ENCODE data around the gene CTRB1. TPM values are rescaled to one million over a fixed set of nuclear protein-coding genes. Genes with fewer than 3 reads are reported as not detected.
A peak's percentile ranks its signal among the peaks of the same experiment; 100 is the strongest.
"Not testable (repeated sequence)": the region's sequence is repeated elsewhere in the genome, so short reads cannot be mapped to it uniquely, and the experiment has no call there.

The CTRB1 gene
- total RNA-seq, 4 donors from 2014 or later, result not detected

DNA sequence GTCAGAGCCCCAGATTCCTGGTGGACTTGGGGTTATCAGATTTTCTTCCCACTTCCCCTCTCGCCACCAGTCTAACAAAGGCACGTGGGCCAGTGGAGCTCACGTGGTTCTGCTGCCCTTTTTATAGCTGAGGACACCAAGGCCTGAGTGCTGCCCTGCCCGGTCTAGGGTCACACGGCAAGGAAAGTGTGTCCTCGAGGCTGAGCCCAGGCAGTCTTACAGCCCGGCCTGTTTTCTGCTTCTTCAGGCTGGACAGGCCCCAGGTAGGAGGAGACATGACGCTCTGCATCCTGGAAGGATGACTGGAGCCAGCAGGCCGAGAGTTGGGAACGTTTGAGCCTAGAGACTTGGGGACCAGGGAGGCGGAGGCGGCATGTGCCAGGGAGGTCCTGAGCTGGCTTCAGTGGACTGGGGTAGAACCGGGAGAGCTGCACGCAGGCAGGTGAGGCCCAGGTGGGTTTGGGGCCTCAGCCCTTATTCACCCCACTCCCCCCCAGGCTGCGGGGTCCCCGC lies 3.5 kb downstream of the CTRB1 start:
- 0% methylated on average over 2 of the region's 16 CpGs; no CpG with 5 or more reads in 1 of the 2 donors for WGBS, 2 donors (ENCODE audit: low coverage in 1 of 2)
- ATAC-seq, result peak; percentile 34

DNA sequence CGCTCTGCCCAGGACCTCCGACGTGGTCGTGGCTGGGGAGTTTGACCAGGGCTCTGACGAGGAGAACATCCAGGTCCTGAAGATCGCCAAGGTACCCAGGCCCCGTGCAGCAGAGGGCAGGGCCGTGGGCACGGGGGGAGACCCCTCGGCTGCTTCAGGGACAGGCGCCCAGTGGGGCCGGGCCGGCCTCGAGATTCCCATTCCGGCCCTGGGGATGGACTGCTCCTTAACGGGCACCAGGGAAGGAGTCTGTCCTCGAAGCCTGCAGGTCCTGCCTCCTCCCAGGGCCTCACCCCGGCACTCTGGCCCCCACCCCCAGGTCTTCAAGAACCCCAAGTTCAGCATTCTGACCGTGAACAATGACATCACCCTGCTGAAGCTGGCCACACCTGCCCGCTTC lies 4.3 kb downstream of the CTRB1 start:
- not testable (repeated sequence) for ATAC-seq, H3K4me1 ChIP-seq, H3K36me3 ChIP-seq, H3K9me3 ChIP-seq, H3K4me3 ChIP-seq, H3K27ac ChIP-seq
- peaks cover 17% of the 10 kb centered on the region for H3K27me3 ChIP-seq
- no CpG with 5 or more reads among the region's 20 CpGs for whole genome bisulfite sequencing, 2 donors (ENCODE audit: low coverage in 1 of 2)

More for the DNA sequence above, 3.5 kb downstream of the CTRB1 start:
- no peaks in the 10 kb centered on the region for H3K9me3 ChIP-seq
- H3K36me3 ChIP-seq, result no peaks in the 10 kb centered on the region
- no peaks in the 10 kb centered on the region for H3K4me1 ChIP-seq
- H3K27ac ChIP-seq, result no peak overlapping the region
- no peak overlapping the region for H3K4me3 ChIP-seq
- TF ChIP-seq POLR2A (IDR thresholded peaks at IDR 0.05) (no peak), POLR2AphosphoS5 (IDR thresholded peaks at IDR 0.05) (no peak), EP300 (IDR thresholded peaks at IDR 0.05) (no peak)
- TF ChIP-seq, protein P1, sequence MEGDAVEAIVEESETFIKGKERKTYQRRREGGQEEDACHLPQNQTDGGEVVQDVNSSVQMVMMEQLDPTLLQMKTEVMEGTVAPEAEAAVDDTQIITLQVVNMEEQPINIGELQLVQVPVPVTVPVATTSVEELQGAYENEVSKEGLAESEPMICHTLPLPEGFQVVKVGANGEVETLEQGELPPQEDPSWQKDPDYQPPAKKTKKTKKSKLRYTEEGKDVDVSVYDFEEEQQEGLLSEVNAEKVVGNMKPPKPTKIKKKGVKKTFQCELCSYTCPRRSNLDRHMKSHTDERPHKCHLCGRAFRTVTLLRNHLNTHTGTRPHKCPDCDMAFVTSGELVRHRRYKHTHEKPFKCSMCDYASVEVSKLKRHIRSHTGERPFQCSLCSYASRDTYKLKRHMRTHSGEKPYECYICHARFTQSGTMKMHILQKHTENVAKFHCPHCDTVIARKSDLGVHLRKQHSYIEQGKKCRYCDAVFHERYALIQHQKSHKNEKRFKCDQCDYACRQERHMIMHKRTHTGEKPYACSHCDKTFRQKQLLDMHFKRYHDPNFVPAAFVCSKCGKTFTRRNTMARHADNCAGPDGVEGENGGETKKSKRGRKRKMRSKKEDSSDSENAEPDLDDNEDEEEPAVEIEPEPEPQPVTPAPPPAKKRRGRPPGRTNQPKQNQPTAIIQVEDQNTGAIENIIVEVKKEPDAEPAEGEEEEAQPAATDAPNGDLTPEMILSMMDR (IDR thresholded peaks at IDR 0.05), result no peak
- H3K27me3 ChIP-seq, result peaks cover 17% of the 10 kb centered on the region

DNA sequence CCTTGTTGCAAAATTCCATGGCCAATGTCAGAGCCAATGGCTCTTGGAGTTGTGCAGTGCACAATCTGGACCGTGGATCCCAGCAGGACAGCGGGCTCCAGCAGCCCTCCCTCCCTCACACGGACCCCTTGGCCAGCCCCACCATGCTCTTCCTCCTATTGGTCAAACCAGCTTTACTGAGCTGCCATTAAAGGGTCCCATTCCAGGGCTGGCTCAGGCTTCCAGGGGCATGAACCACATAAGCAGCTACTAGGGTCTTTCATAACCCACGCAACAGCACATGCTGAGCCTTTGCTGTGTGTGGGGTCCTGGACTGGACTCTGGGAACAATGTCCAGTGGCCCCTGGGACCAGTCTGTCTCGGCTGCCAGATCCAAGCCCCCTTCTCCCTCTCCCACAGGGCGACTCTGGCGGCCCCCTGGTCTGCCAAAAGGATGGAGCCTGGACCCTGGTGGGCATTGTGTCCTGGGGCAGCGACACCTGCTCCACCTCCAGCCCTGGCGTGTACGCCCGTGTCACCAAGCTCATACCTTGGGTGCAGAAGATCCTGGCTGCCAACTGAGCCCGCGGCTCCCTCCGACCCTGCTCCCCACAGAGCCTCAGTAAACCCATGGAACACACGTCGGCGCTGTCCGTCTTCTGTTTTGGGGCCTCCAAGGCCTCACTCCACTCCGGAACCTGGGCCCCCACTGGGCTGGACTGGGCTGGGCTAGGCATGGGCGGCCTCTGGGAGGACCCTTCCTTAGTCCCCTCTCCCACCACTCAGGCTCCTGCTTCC lies 5.7 kb downstream of the CTRB1 start:
- Histone ChIP-seq H3K27ac (no peak overlapping the region), H3K4me3 (no peak overlapping the region), H3K36me3 (peaks cover 0 to 21% of the 10 kb centered on the region in 2 donors), H3K9me3 (no peaks in the 10 kb centered on the region), H3K4me1 (no peaks in the 10 kb centered on the region), H3K27me3 (peaks cover 17% of the 10 kb centered on the region)
- WGBS, 2 donors (ENCODE audit: low coverage in 1 of 2), result 0 to 55% methylated on average over 1 to 5 of the region's 20 CpGs
- TF ChIP-seq EP300 (IDR thresholded peaks at IDR 0.05) (no peak), POLR2A (IDR thresholded peaks at IDR 0.05) (no peak), POLR2AphosphoS5 (IDR thresholded peaks at IDR 0.05) (no peak)
- TF ChIP-seq, protein P1 (IDR thresholded peaks at IDR 0.05), result no peak
- ATAC-seq, result no peak

DNA sequence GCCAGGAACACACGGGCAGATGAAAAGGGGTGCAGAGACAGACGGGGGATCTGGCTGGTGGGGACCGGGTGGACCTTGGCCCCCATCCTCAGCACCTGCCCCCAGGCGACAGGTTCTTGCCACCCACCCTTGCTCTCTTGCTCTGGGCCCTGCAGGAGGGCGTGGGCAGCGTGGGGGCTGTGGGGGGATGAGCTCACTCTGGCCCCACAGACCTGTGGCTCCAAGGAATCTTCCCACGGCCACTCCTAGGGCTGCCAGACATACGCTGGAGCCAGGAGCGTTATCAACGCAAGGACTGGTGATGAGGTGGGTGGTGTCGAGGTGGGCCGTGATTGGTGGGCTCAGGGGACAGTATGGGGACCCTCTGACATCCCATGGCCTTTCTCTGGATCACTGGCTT lies 6.3 kb downstream of the CTRB1 start:
- TF ChIP-seq POLR2A (IDR thresholded peaks at IDR 0.05) (no peak), POLR2AphosphoS5 (IDR thresholded peaks at IDR 0.05) (peak; percentile 4), EP300 (IDR thresholded peaks at IDR 0.05) (no peak)
- TF ChIP-seq, protein P1 (IDR thresholded peaks at IDR 0.05), result no peak
- 60 to 62% methylated on average over 1 to 5 of the region's 12 CpGs for WGBS, 2 donors (ENCODE audit: low coverage in 1 of 2)
- Histone ChIP-seq H3K4me3 (no peak overlapping the region), H3K27me3 (peaks cover 17% of the 10 kb centered on the region), H3K4me1 (no peaks in the 10 kb centered on the region), H3K27ac (no peak overlapping the region), H3K9me3 (no peaks in the 10 kb centered on the region), H3K36me3 (peaks cover 0 to 27% of the 10 kb centered on the region in 2 donors)
- ATAC-seq, result no peak

DNA sequence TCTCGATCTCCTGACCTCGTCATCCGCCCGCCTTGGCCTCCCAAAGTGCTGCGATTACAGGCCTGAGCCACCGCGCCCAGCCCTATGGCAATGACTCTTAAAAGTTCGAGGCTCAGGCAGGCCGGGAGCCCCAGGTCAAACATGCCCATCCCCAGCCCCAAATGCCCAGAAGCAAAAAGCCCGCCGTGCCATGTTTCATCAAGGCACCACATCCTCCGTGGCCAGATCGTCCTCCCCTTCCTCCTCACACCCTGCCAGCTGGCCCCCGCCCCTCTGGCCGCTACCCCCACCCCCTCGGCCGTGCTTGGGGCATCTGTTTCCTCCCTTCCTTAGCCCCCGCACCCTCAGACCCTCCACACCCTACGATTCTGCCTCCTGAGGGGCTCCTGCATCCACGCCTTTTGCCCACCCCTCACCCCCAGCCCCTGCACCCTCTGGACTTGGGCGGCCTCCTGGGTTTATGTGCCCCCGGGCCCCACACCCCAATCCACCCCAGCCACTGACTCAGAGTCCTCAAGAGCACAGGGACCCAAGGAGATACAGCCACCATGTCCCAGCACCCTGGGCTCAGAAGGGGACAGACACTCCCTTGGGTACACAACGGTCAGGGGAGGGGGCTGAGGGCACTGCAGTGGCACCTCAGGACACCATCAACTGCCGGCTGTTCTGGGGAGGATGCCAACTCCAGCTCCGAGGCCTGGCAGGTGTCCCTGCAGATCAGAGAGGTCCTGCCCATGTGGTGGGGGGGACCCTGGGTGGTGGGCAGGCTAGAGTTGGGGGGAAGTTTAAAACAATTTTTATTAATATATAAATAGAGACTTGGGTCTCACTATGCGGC lies 7.1 kb downstream of the CTRB1 start:
- no peak for ATAC-seq
- 64 to 80% methylated on average over 1 to 4 of the region's 26 CpGs for WGBS, 2 donors (ENCODE audit: low coverage in 1 of 2)
- TF ChIP-seq EP300 (IDR thresholded peaks at IDR 0.05) (no peak), POLR2AphosphoS5 (IDR thresholded peaks at IDR 0.05) (no peak), POLR2A (IDR thresholded peaks at IDR 0.05) (no peak)
- TF ChIP-seq, protein P1 (IDR thresholded peaks at IDR 0.05), result no peak
- H3K4me3 ChIP-seq, result no peak overlapping the region
- peaks cover 0 to 34% of the 10 kb centered on the region in 2 donors for H3K36me3 ChIP-seq
- H3K9me3 ChIP-seq, result no peaks in the 10 kb centered on the region
- H3K4me1 ChIP-seq, result no peaks in the 10 kb centered on the region
- no peak overlapping the region for H3K27ac ChIP-seq
- peaks cover 17% of the 10 kb centered on the region for H3K27me3 ChIP-seq

All from gastroesophageal sphincter (tissue), 4 donors.